CD4-positive, alpha-beta T cell (primary cell): ENCODE data around the gene PPM1J. TPM values are rescaled to one million over a fixed set of nuclear protein-coding genes. Genes with fewer than 3 reads are reported as not detected.
A peak's percentile ranks its signal among the peaks of the same experiment; 100 is the strongest.

Experiments
- ATAC-seq: fragments of 200-7000 bp; cut with Tn5 transposase; one replicate; pipeline ENCODE4 v1.10.0; 2022; ENCODE audit warnings: mild to moderate bottlenecking; ENCODE audit not compliant: poor library complexity
- CTCF ChIA-PET: fragments of 350-600 bp; sonication (Branson Sonifier 250); formaldehyde crosslinking; loops from one replicate; lab custom pipeline; 2021; ENCODE audit warnings: antibody characterized with exemption, inconsistent platforms; lab: Charles Lee
- POLR2A ChIA-PET: fragments of 350-600 bp; sonication (Branson Sonifier 250); formaldehyde crosslinking; loops from one replicate; lab custom pipeline; 2021; ENCODE audit warnings: antibody characterized with exemption, inconsistent platforms; lab: Charles Lee
- DNase-seq, 14 experiments: peaks; one replicate each; pipeline ENCODE4 v3.0.0-alpha.2; 2013 to 2020; ENCODE audit warnings: mixed read lengths in 2 of 14
- H3K27ac ChIP-seq, 2 donors: one replicate each; pipeline versions ENCODE4 v1.5.1 to v1.7.0; 2013; ENCODE audit warnings: low read length in 2 of 2, low read depth in 1 of 2, mild to moderate bottlenecking in 1 of 2
- H3K27me3 ChIP-seq, 2 experiments: 1 replicate in 1 of 2; 2 replicates in 1 of 2; pipeline versions ENCODE4 v1.6.1 to v1.7.0; 2013; ENCODE audit warnings: low read length in 2 of 2, control low read depth in 1 of 2, mild to moderate bottlenecking in 1 of 2, moderate library complexity in 1 of 2; ENCODE audit not compliant: insufficient read depth in 2 of 2, control insufficient read depth in 1 of 2
- H3K36me3 ChIP-seq: one replicate; pipeline ENCODE4 v1.6.1; 2013; ENCODE audit warnings: low read length, control low read depth; ENCODE audit not compliant: insufficient read depth
- H3K4me1 ChIP-seq: one replicate; pipeline ENCODE4 v1.6.1; 2013; ENCODE audit warnings: low read length, control low read depth; ENCODE audit not compliant: insufficient read depth
- H3K4me3 ChIP-seq: one replicate; pipeline ENCODE4 v1.5.1; 2013; ENCODE audit warnings: mild to moderate bottlenecking, low read length, moderate library complexity
- H3K9me3 ChIP-seq, 2 experiments: 1 replicate in 1 of 2; 2 replicates in 1 of 2; pipeline versions ENCODE4 v1.6.1 to v1.7.0; 2013; ENCODE audit warnings: low read length in 2 of 2, mild to moderate bottlenecking in 2 of 2, control low read depth in 1 of 2, moderate library complexity in 1 of 2; ENCODE audit not compliant: control insufficient read depth in 1 of 2, insufficient read depth in 1 of 2
- H3K27ac Mint-ChIP-seq: one replicate; pipeline ENCODE4 v1.8.0; 2020; ENCODE audit warnings: mixed read lengths
- H3K27me3 Mint-ChIP-seq: one replicate; pipeline ENCODE4 v1.8.0; 2021; ENCODE audit warnings: mixed read lengths
- H3K36me3 Mint-ChIP-seq: one replicate; pipeline ENCODE4 v1.8.0; 2021; ENCODE audit warnings: low read depth, mixed read lengths
- H3K4me1 Mint-ChIP-seq: one replicate; pipeline ENCODE4 v1.8.0; 2021; ENCODE audit warnings: low read depth, mixed read lengths
- H3K4me3 Mint-ChIP-seq: one replicate; pipeline ENCODE4 v1.8.0; 2020; ENCODE audit warnings: mild to moderate bottlenecking, mixed read lengths
- H3K9me3 Mint-ChIP-seq: one replicate; pipeline ENCODE4 v1.8.0; 2020; ENCODE audit warnings: mixed read lengths
- CTCF ChIP-seq: fragments of 200-600 bp; IDR thresholded peaks from one replicate; pipeline ENCODE4 v1.8.0; 2022; ENCODE audit warnings: antibody characterized with exemption, mild to moderate bottlenecking
- intact Hi-C, 2 experiments: fragments of 100-400 bp; cut with DNase I in 1 of 2; cut with micrococcal nuclease in 1 of 2; formaldehyde crosslinking; loops; one replicate each; pipeline versions ENCODE4 v1.15.1 to v1.9.0; 2023 to 2025; cut with DNase I, micrococcal nuclease
- total RNA-seq, 174 experiments: library from RNA in 2 of 174; stranded (reverse) in 2 of 174; gene quantifications; one replicate each; pipeline ENCODE4 v1.2.3 and lab custom pipeline; 2021 to 2026

PPM1J gene
- total RNA-seq, 2 experiments from 2014 or later = 0.39 to 0.49 TPM

- Mint-ChIP-seq H3K36me3 (peaks cover 53% of the 10 kb centered on the region), H3K4me3 (no peak overlapping the region), H3K27ac (no peak overlapping the region), H3K4me1 (peaks cover 7% of the 10 kb centered on the region), H3K27me3 (no peaks in the 10 kb centered on the region), H3K9me3 (no peaks in the 10 kb centered on the region)
- ATAC-seq (no peak), DNase-seq (no peak)
- H3K36me3 ChIP-seq = peaks cover 44% of the 10 kb centered on the region
- no peak overlapping the region for H3K27ac ChIP-seq
- no peaks in the 10 kb centered on the region for H3K27me3 ChIP-seq
- no peak overlapping the region for H3K4me3 ChIP-seq
- no peak for TF ChIP-seq CTCF
- ChIA-PET CTCF (no interaction called here), POLR2A (no interaction called here)
- intact Hi-C loops = no loop called here
- no peaks in the 10 kb centered on the region for H3K9me3 ChIP-seq
- H3K4me1 ChIP-seq = no peaks in the 10 kb centered on the region
These were observed 25.8 kb downstream of the PPM1J start for GRCh38 chr1:112689196-112689841.

- POLR2A ChIA-PET = no interaction called here
- H3K27ac Mint-ChIP-seq = no peak overlapping the region
These were observed 26.3 kb downstream of the PPM1J start for GRCh38 chr1:112688781-112689193.

GRCh38 chr1:112687785-112688496 lies 27.2 kb downstream of the PPM1J start:
- Mint-ChIP-seq H3K9me3 (no peaks in the 10 kb centered on the region), H3K27ac (no peak overlapping the region), H3K27me3 (no peaks in the 10 kb centered on the region), H3K36me3 (peaks cover 50% of the 10 kb centered on the region), H3K4me1 (peaks cover 7% of the 10 kb centered on the region), H3K4me3 (no peak overlapping the region)
- H3K36me3 ChIP-seq = peaks cover 37% of the 10 kb centered on the region
- no peak overlapping the region for H3K4me3 ChIP-seq
- ATAC-seq (no peak), DNase-seq (peak in 1 of 14 experiments; percentile 6)
- intact Hi-C loops = no loop called here
- H3K27me3 ChIP-seq = no peaks in the 10 kb centered on the region
- H3K4me1 ChIP-seq = no peaks in the 10 kb centered on the region
- TF ChIP-seq CTCF = no peak
- CTCF ChIA-PET = no interaction called here
- no peaks in the 10 kb centered on the region for H3K9me3 ChIP-seq
- no peak overlapping the region for H3K27ac ChIP-seq
- POLR2A ChIA-PET = no interaction called here

More at GRCh38 chr1:112688781-112689193, 26.3 kb downstream of the PPM1J start:
- no peaks in the 10 kb centered on the region for H3K9me3 ChIP-seq
- H3K27me3 Mint-ChIP-seq = no peaks in the 10 kb centered on the region
- intact Hi-C loops = no loop called here
- H3K4me1 ChIP-seq = no peaks in the 10 kb centered on the region
- no peak overlapping the region for H3K4me3 Mint-ChIP-seq
- ATAC-seq (no peak), DNase-seq (no peak)
- H3K27me3 ChIP-seq = no peaks in the 10 kb centered on the region
- H3K27ac ChIP-seq = no peak overlapping the region
- peaks cover 53% of the 10 kb centered on the region for H3K36me3 Mint-ChIP-seq
- no peak for TF ChIP-seq CTCF
- H3K4me1 Mint-ChIP-seq = peaks cover 7% of the 10 kb centered on the region
- CTCF ChIA-PET = no interaction called here
- H3K36me3 ChIP-seq = peaks cover 39% of the 10 kb centered on the region
- H3K4me3 ChIP-seq = no peak overlapping the region
- H3K9me3 Mint-ChIP-seq = no peaks in the 10 kb centered on the region
